HUDEP-2 (cell line): ENCODE measurements around the gene STX8.

Source experiments
- DNase-seq, 76 experiments: peaks; one replicate each; lab custom pipeline; 2025; ENCODE audit not compliant: unreplicated experiment in 76 of 76; lab: John Stamatoyannopoulos, UW

The STX8 gene

DNA sequence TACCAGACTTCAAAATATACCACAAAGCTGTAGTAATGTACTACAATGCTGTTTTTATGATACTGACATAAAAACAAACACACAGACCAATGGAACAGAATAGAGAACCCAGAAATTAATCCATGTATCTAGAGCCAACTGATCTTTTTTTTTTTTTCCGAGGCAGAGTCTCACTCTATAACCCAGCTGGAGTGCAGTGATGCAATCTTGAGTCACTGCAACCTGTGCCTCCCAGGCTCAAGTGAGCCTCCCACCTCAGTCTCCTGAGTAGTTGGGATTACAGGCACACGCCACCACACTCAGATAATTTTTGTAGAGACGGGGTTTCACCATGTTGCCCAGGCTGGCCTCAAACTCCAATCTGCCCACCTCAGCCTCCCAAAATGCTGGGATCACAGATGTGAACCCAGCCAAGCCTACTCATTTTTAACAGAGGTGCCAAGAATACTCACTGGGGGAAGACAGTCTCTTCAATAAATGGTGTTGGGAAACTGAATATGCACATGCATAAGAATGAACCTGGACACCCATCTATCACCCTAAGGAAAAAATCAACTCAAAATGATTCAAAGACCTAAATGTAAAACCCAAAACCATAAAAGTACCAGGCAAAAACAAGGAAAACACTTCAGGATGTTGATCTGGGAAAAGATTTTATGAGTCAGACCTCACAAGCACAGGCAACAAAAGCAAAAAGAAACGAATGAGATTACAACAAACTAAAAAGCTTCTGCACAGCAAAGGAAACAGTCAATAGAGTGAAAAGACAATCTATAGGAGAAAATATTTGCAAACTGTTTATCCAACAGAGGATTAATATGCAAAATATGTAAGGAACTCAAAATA, 63.1 kb downstream of the STX8 start:
- DNase-seq = peak in 1 of 76 experiments; percentile 2

- DNase-seq = peak in 2 of 76 experiments; percentile 17 to 40
Observed at GRCh38 chr17:9509236-9509816, 66.3 kb downstream of the STX8 start.

DNA sequence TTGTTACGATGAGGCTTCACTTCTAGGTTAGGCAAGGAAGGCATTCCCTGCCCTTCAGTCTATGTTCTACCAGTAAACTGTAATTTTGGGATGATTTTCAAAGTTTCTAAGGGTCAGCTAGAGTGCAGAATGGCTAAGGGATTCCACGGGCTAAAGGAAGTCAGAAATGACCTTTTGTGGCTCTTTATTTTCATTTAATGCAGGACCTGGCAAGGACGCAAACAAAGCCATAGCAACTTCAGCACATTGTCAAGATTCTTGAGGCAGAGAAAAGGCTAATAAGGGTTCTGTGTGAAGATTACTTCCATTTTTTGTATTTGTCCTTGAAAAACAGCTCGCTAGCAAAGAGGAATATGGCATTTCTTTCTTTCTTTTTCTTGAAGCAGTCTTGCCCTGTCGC, 76.6 kb downstream of the STX8 start:
- DNase-seq = no peak

DNA sequence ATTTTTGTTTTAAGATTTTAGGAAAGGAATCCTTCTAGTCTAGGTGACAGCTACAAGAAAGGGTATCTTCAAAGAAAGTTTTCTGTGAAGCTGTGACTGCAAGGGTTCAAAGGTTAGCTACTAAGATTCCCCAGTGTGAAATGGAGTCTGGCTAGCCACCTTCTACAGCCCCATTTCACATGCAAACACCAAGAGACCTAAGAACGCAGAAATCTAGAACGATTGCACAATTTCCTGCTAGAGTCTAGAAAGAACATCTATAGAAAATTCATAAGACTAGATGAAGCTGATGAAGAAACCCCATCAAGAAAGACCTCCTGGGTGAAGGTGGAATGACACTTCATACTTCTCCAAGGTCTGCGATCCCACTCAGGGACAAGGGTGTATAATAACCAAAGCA, 77.1 kb downstream of the STX8 start:
- DNase-seq = no peak

GRCh38 chr17:9488556-9488955, 87.1 kb downstream of the STX8 start:
- DNase-seq = no peak

DNA sequence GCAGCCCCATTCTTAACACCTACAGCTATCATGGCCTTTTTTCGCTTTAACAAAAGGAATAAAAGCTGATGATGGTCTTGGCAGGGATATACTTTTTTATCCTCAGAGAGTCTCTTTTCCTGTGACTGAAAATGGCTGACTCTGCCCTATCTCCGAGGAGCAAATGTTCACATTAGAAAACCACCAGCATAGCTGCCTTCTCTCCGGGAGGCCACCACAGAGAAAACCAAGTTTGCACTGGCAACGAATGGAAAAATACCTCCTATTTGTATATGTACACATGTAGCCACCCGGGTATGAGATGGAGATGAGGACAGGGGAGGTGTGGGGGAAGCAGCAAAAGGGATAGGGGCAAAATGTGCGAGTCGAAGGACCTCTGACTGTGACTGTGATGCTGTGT, 88.2 kb downstream of the STX8 start:
- no peak for DNase-seq

- no peak for DNase-seq
Observed at GRCh38 chr17:9484789-9485188, 90.8 kb downstream of the STX8 start.

- DNase-seq = no peak
Observed at GRCh38 chr17:9479964-9480363, 95.7 kb downstream of the STX8 start.

DNA sequence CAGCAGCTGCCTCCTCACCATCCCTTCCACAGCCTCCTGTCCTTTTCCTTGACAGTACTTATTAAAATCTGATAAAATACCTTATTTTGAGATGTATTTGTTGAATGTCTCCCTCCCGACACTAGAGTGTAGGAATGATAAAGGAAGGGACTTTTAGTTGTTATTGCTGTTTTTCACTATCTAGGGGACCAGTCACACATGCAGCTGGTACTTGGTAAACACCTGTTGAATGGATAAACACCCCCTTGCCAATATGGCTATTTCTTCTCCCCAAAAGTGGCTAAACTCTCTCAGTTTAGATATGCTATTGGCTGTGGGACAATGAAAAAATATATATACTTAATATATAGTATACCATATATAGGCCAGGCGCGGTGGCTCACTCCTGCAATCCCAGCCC, 96.7 kb downstream of the STX8 start:
- DNase-seq = no peak

GRCh38 chr17:9475101-9475658, 100.4 kb downstream of the STX8 start:
- no peak for DNase-seq

GRCh38 chr17:9473711-9474110, 101.9 kb downstream of the STX8 start:
- DNase-seq = no peak

GRCh38 chr17:9472541-9472940, 103.1 kb downstream of the STX8 start:
- DNase-seq = no peak

DNA sequence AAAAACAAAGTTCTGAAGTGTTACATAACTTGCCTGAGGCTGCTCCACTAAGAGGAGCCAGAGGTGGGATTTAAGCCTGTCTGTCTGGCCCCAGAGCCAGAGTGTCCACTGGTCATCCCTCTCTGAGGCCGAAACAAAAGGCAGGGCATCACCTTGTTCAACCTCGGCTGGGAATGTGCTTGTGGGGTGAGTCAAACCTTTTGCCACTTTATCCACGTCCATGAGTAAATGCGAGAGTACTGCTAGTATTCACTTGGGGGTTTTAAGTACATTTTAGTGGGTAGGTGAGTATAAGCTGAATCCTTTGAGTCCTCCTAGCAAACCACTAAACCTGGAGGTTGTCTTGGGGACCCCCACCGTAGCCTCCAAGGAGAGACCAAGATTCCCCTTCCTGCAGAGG, 103.5 kb downstream of the STX8 start:
- DNase-seq = no peak

DNA sequence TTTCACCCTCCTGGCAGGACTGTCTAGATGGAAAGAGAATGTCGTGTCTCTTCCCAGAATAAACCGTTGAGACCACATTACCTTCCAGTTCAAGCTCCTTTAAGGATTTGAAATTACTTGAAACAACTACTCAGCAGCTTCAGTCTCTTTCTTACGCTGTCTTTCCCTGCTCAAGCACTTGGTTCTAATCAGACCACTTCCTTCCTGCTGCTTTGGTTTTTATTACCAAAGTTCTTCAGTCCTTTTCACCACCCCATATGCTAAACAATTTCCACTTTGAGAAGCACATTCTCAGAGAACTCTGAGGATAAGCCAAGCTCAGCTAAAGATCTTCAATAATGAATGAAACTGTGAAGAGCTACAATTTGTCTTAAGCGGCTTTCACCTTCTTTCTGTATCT, 105.4 kb downstream of the STX8 start:
- no peak for DNase-seq

- no peak for DNase-seq
Observed at GRCh38 chr17:9468937-9469336, 106.7 kb downstream of the STX8 start.

DNA sequence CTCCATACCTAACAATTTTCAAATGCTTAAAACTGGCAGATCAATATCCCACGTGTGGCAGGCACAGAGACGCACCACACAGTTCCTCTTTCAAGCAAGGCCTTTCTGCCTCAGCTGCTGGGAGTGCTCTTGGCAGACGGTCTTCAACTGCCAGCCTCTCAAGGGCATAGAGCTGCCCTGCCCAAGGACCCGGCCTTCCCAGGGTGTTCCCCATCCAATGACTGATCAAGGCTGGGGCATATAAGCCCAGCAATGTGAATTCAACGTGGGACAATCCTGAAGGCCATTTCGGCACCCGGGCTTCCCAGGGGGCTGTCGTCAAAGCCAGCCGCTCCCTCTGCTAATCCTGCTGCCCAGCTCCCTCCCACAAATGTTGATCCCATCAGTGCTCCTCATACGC, 107.1 kb downstream of the STX8 start:
- no peak for DNase-seq

DNA sequence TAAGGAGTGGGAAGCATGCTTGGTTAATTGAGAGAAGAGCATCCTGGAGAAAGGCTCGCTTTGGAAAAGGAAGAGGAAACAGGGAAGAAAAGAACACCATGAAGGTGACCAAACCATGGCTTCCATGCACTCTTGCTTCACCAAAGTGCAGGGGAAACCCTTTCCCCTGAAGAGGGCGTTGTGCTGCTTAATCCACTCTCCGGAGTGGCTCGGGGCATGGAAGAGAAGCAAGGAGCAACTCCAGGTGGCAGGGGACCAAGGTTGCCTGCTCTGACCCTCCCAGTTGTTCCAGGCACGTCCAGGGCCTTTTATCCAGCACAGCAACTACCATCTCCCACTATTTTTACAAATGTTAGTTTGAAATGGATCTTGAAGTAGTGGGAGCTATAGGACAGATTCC, 108.1 kb downstream of the STX8 start:
- no peak for DNase-seq

GRCh38 chr17:9465210-9465921, 110.3 kb downstream of the STX8 start:
- DNase-seq = no peak

DNA sequence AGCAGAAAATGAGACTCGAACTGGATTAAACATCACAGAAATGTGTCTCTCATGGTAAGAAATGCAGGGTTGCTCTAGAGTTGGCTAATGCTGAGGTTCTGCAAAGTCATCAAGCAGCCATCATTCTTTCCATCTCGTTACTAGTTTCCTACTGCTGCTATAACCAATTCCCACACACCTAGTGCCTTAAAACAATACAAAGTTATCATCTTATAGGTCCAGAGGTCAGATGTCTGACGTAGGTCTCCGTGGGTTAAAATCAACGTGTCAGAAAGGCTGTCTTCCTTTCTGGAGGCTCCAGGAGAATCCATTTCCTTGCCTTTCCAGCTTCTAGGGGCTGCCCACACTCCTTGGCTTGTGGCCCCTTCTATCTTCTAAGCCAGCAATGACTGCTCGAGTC, 118.6 kb downstream of the STX8 start:
- no peak for DNase-seq

- no peak for DNase-seq
Observed at GRCh38 chr17:9456330-9456729, 119.3 kb downstream of the STX8 start.

- DNase-seq = no peak
Observed at GRCh38 chr17:9451934-9452333, 123.7 kb downstream of the STX8 start.
